NCI-H460 (cell line): Measurements from ENCODE around the gene PRKCZ. TPM values are rescaled to one million over a fixed set of nuclear protein-coding genes. Genes with fewer than 3 reads are reported as not detected.
"Not testable (repeated sequence)": the region's sequence is repeated elsewhere in the genome, so short reads cannot be mapped to it uniquely, and the experiment has no call there.

Experiments
- DNase-seq: peaks from one replicate; pipeline ENCODE4 v3.0.0-alpha.2; 2016; ENCODE audit warnings: low read depth; ENCODE audit errors: extremely low read depth
- total RNA-seq: library from RNA; depleted of rRNA; stranded (reverse); fragments of >200 nt; shearing (Covaris generic); gene quantifications from 2 replicates; pipeline ENCODE4 v1.2.3, GENCODE V29; 2014

The PRKCZ gene
- total RNA-seq, 1 experiment from 2014 or later = 5.4 TPM

GRCh38 chr1:2147869-2148268, 97.7 kb downstream of the PRKCZ start:
- not testable (repeated sequence) for DNase-seq

- no peak for DNase-seq
Observed at GRCh38 chr1:2148691-2149090, 98.5 kb downstream of the PRKCZ start.

- DNase-seq = no peak
Observed at GRCh38 chr1:2150801-2151200, 100.6 kb downstream of the PRKCZ start.

- DNase-seq = no peak
Observed at GRCh38 chr1:2151252-2151651, 101.0 kb downstream of the PRKCZ start.

DNA sequence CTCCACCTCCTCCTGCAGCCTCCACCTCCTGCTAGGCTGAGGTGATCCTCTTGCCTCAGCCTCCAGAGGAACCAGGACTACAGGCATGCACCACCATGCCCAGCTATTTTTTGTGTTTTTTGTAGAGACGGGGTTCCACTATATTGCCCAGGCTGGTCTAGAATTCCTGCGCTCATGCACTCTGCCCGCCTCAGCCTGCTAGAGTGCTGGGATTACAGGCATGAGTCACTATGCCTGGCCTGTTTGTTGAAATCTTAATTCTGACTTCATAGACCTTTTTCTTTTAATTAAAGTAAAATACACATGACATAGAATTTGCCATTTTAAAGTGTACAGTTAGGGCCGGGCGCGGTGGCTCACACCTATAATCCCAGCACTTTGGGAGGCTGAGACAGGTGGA, 101.7 kb downstream of the PRKCZ start:
- DNase-seq = no peak

- DNase-seq = no peak
Observed at GRCh38 chr1:2152954-2153353, 102.7 kb downstream of the PRKCZ start.

DNA sequence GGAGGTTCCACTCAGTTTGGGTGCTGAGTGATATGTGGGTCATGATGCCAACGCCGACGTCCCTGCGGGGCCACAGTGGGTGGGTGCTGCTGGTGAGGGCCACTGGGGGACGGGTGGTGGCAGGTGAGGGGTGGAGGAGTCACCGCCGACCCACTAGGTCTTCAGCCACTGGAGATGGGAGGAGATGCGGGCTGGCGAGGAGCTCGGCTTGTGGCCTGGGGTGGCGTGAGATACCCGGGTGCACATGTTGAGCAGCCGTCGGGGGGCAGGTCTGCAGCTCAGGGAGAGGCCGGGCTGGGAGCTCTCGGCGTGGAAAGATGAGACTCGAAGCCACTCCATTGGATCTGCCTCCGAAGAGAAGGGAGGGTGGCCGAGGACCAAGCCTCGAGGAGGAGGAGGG, 103.8 kb downstream of the PRKCZ start:
- no peak for DNase-seq

GRCh38 chr1:2155147-2155598, 105.0 kb downstream of the PRKCZ start:
- DNase-seq = no peak

GRCh38 chr1:2155788-2156187, 105.6 kb downstream of the PRKCZ start:
- no peak for DNase-seq

DNA sequence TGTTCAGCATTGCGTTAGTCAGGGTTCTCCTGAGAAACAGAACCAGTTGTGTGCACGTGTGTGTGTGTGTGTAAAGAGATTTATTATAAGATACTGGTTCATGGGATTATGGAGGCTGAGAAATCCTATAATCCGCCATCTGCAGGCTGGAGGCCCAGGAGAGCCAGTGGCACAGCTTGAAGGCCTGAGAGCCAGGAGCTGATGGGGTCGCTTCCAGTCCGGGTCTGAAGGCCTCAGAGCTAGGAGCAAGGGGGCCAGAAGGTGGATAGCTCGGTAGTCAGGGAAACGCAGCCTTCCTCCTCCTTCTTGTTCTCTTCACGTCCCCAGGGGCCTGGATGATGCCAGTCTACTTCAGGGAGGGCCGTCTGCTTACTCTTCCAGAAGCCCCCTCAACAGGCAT, 106.7 kb downstream of the PRKCZ start:
- DNase-seq = no peak

DNA sequence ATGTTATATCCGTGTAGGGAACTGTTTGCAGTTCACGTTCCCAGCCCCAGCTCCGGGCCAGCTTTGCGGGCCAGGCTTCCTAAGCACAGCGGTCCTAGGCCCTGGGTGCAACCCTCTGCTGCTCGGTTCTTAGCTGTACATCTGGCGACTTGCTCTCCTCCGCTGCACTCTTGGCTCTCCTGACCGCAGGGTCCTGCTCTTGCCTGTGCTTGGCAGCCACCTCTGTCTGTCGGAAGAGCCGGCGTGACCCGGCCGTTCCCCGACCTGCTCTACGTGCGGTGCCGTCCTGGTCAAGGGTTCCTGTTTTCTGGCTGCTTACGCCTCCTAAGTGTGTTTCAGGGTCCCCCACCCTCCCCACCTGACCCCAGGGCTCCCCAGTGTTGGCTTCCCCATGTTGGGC, 107.6 kb downstream of the PRKCZ start:
- no peak for DNase-seq

DNA sequence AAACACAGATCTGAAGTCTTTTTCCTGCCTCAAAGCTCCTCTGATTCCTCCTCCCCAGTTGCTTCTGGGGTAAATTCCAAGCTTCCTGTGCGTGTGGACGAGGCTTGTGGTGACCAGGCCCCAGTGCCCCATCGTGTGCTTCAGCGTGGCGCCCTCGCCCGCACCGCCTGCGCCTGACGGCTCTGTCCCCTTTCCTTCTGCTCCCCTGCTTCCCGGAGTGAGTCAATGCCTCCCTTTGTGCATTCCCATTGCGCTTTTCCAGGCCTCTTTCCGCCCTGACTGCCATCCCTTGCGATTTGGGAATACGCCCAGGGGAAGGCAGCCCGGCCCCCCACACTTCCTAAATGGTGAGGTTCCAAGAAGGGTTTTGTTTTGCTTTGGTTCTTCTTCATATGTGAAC, 108.1 kb downstream of the PRKCZ start:
- DNase-seq = no peak

DNA sequence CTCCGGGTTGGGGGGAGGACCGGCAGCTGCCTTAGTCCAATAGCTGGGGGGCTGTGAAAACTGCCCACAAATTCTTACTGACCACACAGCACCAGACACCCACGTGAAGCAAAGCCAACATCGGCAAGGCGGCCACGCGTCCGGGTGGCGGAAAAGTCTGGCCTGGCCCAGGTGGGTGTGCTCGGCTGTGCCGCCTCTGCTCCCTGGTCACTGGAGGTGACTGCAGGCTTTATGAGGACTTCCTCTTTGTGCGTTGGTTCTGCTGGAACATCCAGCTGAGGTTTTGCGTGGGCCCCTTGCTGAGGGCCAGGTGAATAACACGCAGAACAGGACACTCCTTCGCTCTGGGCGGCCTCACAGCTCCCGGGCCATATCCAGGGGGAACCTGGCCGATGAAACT, 108.9 kb downstream of the PRKCZ start:
- no peak for DNase-seq

DNA sequence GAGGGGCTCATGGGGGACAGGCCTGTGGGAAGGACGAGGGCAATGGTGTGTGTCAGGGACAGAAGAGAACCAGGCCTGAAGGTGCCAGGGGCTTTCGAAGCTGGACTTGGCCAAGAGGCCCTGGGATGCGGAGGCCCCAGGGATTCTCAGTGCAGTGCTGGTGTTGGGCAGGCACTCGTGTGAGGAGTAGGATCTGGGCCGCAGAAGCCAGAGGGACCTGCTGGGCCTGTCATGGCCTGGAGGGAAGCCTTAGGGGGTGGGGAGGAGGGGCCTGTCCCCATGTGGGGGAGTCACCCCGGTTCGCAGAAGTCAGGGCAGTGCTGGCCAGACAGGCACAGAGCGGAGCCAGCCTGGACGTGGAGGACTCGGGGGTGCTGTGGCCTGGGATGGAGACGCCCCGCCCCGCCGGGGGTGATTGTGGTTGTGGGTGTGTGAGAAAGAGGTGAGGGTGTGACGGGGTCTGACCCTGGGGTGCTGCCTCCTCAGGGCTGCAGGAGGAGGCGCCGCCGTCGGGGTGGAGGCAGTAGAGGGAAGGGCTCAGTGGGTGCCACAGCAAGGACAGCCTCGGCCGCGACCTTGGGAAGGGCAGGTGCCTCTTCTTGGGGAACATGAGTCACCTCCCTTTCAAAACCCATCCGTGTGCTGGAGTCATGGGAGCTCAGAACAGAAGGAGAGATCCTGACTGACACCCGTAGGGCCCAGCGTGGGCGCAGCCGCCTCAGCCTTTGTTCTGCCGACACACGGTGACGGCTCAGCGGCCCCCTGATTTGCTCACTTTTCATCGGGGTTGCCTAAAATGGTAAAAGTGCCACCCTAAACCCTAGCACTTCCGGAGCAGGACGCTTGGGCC, 110.5 kb downstream of the PRKCZ start:
- DNase-seq = no peak

- no peak for DNase-seq
Observed at GRCh38 chr1:2163205-2163604, 113.0 kb downstream of the PRKCZ start.

DNA sequence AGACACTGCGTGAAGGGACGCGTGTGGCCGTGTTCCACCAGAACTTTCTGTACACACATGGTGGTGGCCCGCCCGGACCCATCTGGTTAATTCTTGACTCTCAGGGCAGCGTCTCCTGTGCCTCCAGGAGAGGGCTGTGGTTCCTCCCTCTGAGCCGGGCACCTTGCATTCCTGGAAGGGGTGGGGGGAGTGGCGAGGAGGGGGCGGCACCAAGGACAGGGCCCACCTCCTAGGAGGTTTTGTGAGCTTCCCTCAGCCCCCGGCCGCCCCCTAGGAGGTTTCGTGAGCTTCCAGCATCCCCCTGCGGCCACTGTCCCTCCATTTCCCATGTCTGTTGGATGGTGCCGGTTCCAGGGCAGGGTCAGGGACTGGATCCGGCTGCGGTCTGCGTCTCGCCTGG, 115.4 kb downstream of the PRKCZ start:
- DNase-seq = no peak

- DNase-seq = no peak
Observed at GRCh38 chr1:2166254-2166653, 116.0 kb downstream of the PRKCZ start.

DNA sequence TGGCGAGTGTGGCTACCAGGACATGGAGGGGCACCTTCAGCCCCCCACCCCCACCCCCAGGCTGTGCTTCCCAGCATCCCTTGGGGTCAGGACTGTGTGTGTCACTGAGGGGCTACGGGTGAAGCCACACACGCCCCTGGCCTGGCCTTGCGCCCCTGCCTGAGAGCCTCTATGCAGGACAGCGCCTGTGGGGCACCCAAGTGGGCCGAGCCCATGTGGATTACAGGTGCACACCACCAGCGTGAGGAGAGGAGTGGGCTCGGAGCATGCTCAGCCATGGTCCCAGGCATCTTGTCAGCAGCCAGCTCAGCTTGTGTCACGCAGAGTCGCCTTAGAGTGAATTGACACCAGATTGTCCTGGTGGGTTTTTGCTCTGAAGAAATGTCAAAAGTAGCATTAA, 116.5 kb downstream of the PRKCZ start:
- DNase-seq = no peak

DNA sequence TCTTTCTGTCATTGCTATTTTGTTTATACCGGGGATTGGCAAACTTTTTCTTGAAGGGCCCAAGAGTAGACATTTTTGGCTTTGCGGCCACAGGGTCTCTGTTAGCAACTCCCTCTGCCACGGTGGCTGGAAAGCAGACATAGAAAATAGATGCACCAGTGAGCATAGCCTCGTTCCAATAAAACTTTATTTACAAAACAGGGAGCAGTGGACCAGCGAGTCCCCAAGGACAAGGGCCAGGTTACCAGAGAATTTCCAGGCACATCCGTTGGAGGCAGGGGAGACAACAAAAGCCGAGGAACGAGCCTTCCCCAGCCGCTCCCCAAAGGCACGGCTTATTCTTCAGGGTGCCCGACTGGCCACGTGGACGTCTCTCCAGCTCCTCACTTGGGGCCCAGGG, 117.9 kb downstream of the PRKCZ start:
- no peak for DNase-seq

GRCh38 chr1:2168535-2168934, 118.3 kb downstream of the PRKCZ start:
- no peak for DNase-seq

DNA sequence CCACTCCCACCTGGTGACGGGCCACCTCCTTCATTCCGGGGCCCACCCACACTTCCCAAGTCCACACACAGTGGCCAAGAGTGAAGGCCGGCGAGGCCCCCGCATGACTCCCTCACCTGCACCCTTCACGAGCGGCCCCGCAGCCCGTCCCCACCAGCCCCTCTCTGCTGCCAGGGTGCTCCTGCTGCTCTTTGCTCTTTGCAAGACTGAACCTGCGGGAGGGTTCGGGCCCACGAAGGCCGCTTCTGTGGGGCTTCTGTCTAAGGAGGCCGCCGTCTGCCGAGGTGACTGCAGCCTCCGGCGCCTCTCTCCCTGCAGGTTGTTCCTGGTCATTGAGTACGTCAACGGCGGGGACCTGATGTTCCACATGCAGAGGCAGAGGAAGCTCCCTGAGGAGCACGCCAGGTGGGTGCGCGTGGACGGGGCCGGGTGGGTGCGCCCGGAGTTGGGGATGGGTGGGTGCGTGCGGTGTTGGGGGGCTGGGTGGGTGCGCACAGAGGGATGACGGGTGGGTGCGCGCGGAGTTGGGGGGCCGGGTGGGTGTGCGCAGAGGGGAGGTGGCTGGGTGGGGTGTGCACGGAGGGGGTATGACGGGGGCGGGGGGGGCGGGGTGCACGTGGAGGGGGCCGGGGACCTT, 119.1 kb downstream of the PRKCZ start:
- no peak for DNase-seq

- DNase-seq = no peak
Observed at GRCh38 chr1:2170211-2170610, 120.0 kb downstream of the PRKCZ start.
